LNCAP (cell line): ENCODE data around the gene OCEL1.

Source experiments
- TF ChIP-seq, protein P1 (sequence below): fragments of 450-650 bp; IDR thresholded peaks from 2 replicates; pipeline ENCODE4 v1.5.1; 2017; ENCODE audit warnings: mild to moderate bottlenecking

OCEL1 gene

DNA sequence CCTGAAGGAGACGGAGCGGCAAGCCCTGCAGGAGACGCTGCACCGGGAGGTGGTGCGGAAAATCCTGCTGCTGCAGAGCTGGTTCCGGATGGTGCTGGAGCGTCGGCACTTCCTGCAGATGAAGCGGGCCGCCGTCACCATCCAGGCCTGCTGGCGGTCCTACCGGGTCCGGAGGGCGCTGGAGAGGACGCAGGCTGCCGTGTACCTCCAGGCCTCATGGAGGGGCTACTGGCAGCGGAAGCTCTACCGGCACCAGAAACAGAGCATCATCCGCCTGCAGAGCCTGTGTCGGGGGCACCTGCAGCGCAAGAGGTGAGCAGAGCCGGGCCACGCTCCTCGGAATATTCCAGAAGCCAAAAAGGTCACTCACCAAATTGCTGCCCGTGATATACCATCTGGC, 33.3 kb upstream of the OCEL1 start:
- TF ChIP-seq, protein P1, sequence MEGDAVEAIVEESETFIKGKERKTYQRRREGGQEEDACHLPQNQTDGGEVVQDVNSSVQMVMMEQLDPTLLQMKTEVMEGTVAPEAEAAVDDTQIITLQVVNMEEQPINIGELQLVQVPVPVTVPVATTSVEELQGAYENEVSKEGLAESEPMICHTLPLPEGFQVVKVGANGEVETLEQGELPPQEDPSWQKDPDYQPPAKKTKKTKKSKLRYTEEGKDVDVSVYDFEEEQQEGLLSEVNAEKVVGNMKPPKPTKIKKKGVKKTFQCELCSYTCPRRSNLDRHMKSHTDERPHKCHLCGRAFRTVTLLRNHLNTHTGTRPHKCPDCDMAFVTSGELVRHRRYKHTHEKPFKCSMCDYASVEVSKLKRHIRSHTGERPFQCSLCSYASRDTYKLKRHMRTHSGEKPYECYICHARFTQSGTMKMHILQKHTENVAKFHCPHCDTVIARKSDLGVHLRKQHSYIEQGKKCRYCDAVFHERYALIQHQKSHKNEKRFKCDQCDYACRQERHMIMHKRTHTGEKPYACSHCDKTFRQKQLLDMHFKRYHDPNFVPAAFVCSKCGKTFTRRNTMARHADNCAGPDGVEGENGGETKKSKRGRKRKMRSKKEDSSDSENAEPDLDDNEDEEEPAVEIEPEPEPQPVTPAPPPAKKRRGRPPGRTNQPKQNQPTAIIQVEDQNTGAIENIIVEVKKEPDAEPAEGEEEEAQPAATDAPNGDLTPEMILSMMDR: no peak

DNA sequence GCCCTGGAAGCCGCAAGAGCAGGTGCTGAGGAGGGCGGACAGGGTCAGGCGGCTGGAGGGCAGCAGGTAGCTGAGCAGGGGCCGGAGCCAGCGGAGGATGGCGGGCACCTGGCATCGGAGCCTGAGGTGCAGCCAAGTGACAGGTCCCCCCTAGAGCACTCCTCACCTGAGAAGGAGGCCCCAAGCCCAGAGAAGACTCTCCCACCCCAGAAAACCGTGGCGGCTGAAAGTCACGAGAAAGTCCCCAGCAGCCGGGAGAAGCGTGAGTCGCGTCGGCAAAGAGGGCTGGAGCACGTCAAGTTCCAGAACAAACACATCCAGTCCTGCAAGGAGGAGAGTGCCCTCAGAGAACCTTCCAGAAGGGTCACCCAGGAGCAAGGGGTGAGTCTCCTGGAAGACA, 31.4 kb upstream of the OCEL1 start:
- TF ChIP-seq, protein P1: no peak

DNA sequence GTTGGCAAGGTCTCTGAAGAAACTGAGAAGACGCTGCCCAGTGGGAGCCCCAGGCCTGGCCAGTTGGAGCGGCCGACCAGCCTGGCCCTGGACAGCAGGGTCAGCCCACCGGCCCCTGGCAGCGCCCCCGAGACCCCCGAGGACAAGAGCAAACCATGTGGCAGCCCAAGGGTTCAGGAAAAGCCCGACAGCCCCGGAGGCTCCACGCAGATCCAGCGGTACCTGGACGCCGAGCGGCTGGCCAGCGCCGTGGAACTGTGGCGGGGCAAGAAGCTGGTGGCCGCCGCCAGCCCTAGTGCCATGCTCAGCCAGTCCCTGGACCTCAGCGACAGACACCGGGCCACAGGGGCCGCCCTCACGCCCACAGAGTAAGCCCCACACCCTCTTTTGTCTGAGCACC, 30.9 kb upstream of the OCEL1 start:
- TF ChIP-seq, protein P1: no peak

DNA sequence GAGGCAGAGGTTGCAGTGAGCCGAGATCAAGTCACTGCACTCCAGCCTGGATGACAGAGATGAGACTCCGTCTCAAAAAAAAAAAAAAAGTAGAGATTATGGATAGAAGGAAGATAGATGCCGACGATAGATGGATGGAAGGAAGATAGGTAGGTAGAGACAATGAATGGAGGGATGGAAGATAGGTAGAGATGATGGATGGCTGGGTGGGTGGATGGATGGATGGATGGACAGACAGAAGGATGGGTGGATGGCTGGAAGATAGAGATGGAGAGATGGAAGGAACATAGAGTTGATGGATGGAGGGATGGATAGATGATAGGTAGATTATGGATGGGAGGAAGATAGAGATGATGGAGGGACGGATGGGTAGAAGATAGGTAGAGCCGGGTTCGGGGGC, 29.4 kb upstream of the OCEL1 start:
- TF ChIP-seq, protein P1: no peak

DNA sequence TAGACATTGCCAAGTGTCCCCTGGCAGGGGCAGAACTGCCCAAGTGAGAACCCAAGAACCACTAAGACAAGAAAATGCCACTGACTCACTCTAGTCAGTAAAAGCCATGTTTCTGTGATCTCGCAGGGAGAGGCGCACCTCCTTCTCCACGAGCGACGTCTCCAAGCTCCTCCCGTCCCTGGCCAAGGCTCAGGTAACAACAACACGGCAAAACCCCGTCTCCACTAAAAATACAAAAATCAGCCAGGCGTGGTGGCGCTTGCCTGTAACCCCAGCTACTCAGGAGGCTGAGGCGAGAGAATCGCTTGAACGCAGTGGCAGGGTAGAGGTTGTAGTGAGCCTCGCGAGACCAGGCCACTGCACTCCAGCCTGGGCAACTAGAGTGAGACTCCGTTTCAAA, 28.4 kb upstream of the OCEL1 start:
- TF ChIP-seq, protein P1: no peak

DNA sequence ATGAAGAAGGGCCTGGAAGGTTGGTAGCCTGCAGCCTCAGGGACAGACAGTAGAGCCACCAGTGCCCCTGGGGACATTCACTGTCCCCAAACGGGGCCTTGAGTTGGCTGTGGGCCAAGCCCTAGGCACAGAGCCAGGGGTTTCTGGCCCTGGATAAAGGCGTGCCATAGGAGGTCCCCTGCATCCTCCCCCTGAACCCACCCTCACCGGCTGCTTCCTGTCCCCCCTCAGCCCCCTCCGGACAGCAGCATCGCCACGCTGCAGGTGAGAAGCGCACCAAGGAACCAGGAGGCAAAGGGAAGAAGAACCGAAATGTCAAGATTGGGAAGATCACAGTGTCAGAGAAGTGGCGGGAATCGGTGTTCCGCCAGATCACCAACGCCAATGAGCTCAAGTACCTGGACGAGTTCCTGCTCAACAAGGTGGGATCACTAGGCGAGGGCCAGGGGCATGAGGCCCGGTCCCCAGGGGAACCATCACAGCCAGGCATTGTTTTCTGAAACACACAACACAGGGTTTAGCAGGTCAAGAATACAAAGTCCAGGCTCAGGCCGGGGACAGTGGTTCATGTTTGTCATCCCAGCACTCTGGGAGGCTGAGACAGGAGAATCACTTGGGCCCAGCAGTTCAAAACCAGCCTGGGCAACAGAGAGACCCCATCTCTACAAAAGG, 25.5 kb upstream of the OCEL1 start:
- TF ChIP-seq, protein P1: no peak

DNA sequence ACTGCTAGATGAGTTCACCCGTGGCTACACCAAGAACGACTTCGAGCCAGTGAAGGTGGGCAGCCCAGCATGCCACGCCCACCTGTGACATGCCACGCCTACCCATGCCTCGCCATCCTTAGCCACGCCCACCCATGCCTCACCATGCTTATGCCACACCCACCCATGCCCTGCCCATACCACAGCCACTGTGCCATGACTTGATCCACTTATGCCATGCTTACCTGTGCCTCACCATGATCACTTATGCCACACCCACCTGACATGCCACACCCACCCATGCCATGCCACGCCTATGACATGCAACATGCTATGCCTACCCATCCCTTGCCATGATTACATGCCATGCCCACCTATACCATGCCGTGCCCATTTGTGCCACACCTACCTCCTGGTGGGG, 23.8 kb upstream of the OCEL1 start:
- TF ChIP-seq, protein P1: no peak

DNA sequence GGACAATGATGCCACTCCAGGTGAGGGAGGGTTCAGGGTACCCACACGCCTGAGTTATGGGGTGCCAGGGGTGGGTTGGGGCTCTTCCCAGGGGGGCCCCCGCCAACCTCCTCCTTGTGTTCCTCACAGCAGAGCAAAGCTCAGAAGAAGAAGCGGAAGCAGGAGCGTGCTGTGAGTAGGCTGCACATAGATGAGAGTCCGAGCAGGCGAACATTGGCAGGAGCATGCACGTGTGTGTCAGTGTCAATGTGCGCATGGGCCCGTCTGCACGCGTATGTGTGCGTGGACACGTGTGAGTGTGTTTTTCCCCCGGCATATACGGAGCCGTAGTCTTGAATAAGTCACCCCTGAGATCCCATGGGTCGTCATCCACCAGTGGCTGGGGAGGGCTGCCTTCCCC, 23.3 kb upstream of the OCEL1 start:
- TF ChIP-seq, protein P1: no peak
